Measurements from ENCODE around the gene APCS. TPM values are rescaled to one million over a fixed set of nuclear protein-coding genes. Genes with fewer than 3 reads are reported as not detected.

The APCS gene
- total RNA-seq, 1 experiment from 2014 or later = not detected

DNA sequence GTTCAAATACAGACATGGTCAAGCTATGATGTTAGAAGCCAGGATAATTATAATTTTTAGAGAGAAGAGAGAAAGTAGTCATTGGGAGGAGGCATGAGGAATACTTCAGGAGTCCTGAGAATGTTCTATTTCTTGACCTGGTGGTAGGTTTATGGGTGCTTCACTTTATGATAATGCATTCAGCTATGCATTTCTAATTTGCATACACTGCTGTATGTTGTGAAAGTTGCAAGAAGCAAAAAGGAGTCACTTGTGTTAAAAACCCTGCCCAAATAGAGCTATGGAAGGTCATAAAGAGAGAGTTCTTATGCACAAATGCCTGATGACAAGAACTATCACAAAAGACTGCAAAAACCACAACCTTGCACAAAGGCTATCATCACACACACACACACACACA, 45.3 kb downstream of the APCS start:
- in situ Hi-C loops (cut with HindIII; ENCODE audit: low pct_unique_long_range_greater_than_20kb, low sequenced_read_pairs) = no loop called here
- DNase-seq (ENCODE audit: low read depth, low spot score) = no peak

Other genes starting within 250 kb of the APCS start
- gene OR10J4, start 155.6 kb upstream of the APCS start, total RNA-seq (2014; rRNA removed; shearing (Covaris generic)) = not detected in 2 replicates
- gene OR10J1, start 148.1 kb upstream of the APCS start, total RNA-seq (2014; rRNA removed; shearing (Covaris generic)) = not detected in 2 replicates
- gene OR10J5, start 51.8 kb upstream of the APCS start, total RNA-seq (2014; rRNA removed; shearing (Covaris generic)) = not detected in 2 replicates
- gene CRP, start 126.8 kb downstream of the APCS start, total RNA-seq (2014; rRNA removed; shearing (Covaris generic)) = not detected in 2 replicates
- 59.0 and 78.8 TPM in 2 replicates for gene DUSP23, start 193.1 kb downstream of the APCS start, total RNA-seq (2014; rRNA removed; shearing (Covaris generic))
- gene FCRL6, start 214.5 kb downstream of the APCS start, total RNA-seq (2014; rRNA removed; shearing (Covaris generic)) = not detected in 2 replicates
- gene SLAMF8, start 239.0 kb downstream of the APCS start, total RNA-seq (2014; rRNA removed; shearing (Covaris generic)) = not detected in 2 replicates